ENCODE measurements around the gene ACBD7. TPM values are rescaled to one million over a fixed set of nuclear protein-coding genes. Genes with fewer than 3 reads are reported as not detected.
A peak's percentile ranks its signal among the peaks of the same experiment; 100 is the strongest.

Gene ACBD7
- total RNA-seq, 1 experiment from 2014 or later = 0.63 TPM

DNA sequence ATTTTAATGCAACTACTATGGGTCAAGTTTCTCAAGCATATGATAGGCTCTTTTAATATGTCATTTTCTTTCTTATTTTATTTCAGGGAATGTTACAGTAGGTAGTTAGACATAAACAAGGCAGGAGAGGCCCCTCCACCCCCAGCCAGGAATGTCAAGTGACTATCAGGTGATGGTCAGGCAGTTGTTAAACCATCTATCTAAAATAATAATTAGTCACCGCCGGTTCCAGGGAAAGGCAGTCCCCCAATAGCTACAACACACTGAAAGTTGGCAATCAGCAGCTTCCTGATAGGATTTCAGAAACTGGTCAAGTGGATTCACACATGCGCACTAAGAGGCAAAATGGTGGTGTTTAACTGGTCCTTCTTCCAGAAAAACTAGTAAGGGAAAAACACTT lies 35.5 kb downstream of the ACBD7 start:
- Mint-ChIP-seq H3K4me1 (ENCODE audit: insufficient read depth, unreplicated experiment) (no peaks in the 10 kb centered on the region), H3K4me3 (ENCODE audit: unreplicated experiment) (no peak overlapping the region), H3K27ac (ENCODE audit: low read depth, unreplicated experiment) (no peak overlapping the region), H3K36me3 (ENCODE audit: insufficient read depth, unreplicated experiment) (no peaks in the 10 kb centered on the region), H3K27me3 (ENCODE audit: insufficient read depth, unreplicated experiment) (no peaks in the 10 kb centered on the region), H3K9me3 (ENCODE audit: unreplicated experiment) (no peaks in the 10 kb centered on the region)
- ChIA-PET CTCF (interaction anchor here (0.6 kb wide), 1 partner anchor 21 kb away, joined by 3 read pairs; no protein-coding TSS in a partner anchor), POLR2A (interaction anchor here (0.7 kb wide), 1 partner anchor 175 kb away, joined by 3 read pairs; no protein-coding TSS in a partner anchor)
- TF ChIP-seq, protein P1, sequence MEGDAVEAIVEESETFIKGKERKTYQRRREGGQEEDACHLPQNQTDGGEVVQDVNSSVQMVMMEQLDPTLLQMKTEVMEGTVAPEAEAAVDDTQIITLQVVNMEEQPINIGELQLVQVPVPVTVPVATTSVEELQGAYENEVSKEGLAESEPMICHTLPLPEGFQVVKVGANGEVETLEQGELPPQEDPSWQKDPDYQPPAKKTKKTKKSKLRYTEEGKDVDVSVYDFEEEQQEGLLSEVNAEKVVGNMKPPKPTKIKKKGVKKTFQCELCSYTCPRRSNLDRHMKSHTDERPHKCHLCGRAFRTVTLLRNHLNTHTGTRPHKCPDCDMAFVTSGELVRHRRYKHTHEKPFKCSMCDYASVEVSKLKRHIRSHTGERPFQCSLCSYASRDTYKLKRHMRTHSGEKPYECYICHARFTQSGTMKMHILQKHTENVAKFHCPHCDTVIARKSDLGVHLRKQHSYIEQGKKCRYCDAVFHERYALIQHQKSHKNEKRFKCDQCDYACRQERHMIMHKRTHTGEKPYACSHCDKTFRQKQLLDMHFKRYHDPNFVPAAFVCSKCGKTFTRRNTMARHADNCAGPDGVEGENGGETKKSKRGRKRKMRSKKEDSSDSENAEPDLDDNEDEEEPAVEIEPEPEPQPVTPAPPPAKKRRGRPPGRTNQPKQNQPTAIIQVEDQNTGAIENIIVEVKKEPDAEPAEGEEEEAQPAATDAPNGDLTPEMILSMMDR (IDR thresholded peaks at IDR 0.05; ENCODE audit: unreplicated experiment) = no peak
- DNase-seq (ENCODE audit: unreplicated experiment) = no peak
- intact Hi-C loops (cut with micrococcal nuclease) = no loop called here
- BruUV-seq (replicated peaks) = no TSS peak

DNA sequence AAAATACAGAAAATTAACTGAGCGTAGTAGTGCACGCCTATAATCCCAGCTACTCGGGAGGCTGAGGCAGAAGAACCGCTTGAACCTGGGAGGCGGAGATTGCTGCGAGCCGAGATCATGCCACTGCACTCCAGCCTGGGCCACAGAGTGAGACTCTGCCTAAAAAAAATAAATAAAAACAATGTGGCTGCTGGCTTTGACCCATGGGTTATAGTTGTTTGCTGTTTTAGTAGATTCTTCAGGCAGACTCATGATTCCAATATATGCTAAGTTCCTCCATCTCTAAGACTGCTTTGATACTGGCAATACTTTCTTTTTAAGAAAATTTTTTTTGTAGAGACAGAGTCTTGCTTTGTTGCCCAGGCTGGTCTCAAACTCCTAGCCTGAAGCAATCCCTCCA lies 36.5 kb downstream of the ACBD7 start:
- H3K27ac Mint-ChIP-seq (ENCODE audit: low read depth, unreplicated experiment) = no peak overlapping the region
- ChIA-PET POLR2A (no interaction called here), CTCF (no interaction called here)
- no peak for DNase-seq (ENCODE audit: unreplicated experiment)
- intact Hi-C loops (cut with micrococcal nuclease) = no loop called here
- no peak overlapping the region for H3K4me3 Mint-ChIP-seq (ENCODE audit: unreplicated experiment)
- no peaks in the 10 kb centered on the region for H3K36me3 Mint-ChIP-seq (ENCODE audit: insufficient read depth, unreplicated experiment)
- peaks cover under 1% of the 10 kb centered on the region for H3K4me1 Mint-ChIP-seq (ENCODE audit: insufficient read depth, unreplicated experiment)
- TF ChIP-seq, protein P1 (IDR thresholded peaks at IDR 0.05; ENCODE audit: unreplicated experiment) = no peak
- no peaks in the 10 kb centered on the region for H3K9me3 Mint-ChIP-seq (ENCODE audit: unreplicated experiment)
- BruUV-seq (replicated peaks) = no TSS peak
- no peaks in the 10 kb centered on the region for H3K27me3 Mint-ChIP-seq (ENCODE audit: insufficient read depth, unreplicated experiment)

DNA sequence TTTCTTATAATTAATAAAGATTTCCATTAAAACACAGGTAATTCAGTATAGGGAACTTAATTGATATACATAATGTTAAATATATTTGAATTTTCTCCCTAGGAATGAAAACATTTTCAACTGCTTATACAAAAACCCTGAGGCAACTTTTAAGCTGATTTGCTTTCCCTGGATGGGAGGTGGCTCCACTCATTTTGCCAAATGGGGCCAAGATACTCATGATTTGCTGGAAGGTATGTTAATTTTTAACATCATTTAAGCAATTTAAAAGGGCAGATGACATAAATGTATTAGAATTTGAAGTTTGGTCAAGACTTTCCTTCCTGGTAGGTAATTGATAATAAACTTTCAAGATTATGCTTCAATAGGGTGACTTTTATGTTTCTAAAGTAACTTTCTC lies 39.0 kb downstream of the ACBD7 start:
- H3K27ac Mint-ChIP-seq (ENCODE audit: low read depth, unreplicated experiment) = no peak overlapping the region
- ChIA-PET POLR2A (interaction anchor here (0.7 to 1.4 kb wide), 3 partner anchors 10 to 64 kb away, joined by 3 read pairs; no protein-coding TSS in a partner anchor), CTCF (no interaction called here)
- no peaks in the 10 kb centered on the region for H3K36me3 Mint-ChIP-seq (ENCODE audit: insufficient read depth, unreplicated experiment)
- no peak for DNase-seq (ENCODE audit: unreplicated experiment)
- H3K4me1 Mint-ChIP-seq (ENCODE audit: insufficient read depth, unreplicated experiment) = peaks cover 17% of the 10 kb centered on the region
- intact Hi-C loops (cut with micrococcal nuclease) = no loop called here
- no peak overlapping the region for H3K4me3 Mint-ChIP-seq (ENCODE audit: unreplicated experiment)
- no TSS peak for BruUV-seq (replicated peaks)
- no peaks in the 10 kb centered on the region for H3K27me3 Mint-ChIP-seq (ENCODE audit: insufficient read depth, unreplicated experiment)
- H3K9me3 Mint-ChIP-seq (ENCODE audit: unreplicated experiment) = no peaks in the 10 kb centered on the region
- TF ChIP-seq, protein P1 (IDR thresholded peaks at IDR 0.05; ENCODE audit: unreplicated experiment) = no peak

DNA sequence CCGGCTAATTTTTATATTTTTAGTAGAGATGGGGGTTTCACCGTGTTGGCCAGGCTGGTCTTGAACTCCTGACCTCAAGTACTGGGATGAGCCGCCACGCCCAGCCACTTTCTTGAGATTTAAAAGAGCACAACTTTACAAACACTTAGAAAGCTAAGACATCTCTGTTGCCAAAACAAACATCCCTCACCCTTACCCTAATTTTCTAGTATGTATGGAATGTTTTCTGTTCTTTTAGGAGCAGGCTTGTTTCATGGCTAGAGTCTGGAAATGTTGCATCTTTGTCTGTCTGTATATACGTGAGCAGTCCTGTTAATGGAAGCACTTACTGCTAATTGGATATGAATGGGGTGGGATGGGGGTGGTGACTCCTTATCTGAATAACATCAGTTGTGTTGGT lies 42.0 kb downstream of the ACBD7 start:
- H3K4me3 Mint-ChIP-seq (ENCODE audit: unreplicated experiment) = no peak overlapping the region
- TF ChIP-seq, protein P1 (IDR thresholded peaks at IDR 0.05; ENCODE audit: unreplicated experiment) = no peak
- H3K4me1 Mint-ChIP-seq (ENCODE audit: insufficient read depth, unreplicated experiment) = peaks cover 23% of the 10 kb centered on the region
- H3K27ac Mint-ChIP-seq (ENCODE audit: low read depth, unreplicated experiment) = peak overlapping the region; percentile 41
- H3K36me3 Mint-ChIP-seq (ENCODE audit: insufficient read depth, unreplicated experiment) = no peaks in the 10 kb centered on the region
- H3K9me3 Mint-ChIP-seq (ENCODE audit: unreplicated experiment) = peaks cover 8% of the 10 kb centered on the region
- no peak for DNase-seq (ENCODE audit: unreplicated experiment)
- no peaks in the 10 kb centered on the region for H3K27me3 Mint-ChIP-seq (ENCODE audit: insufficient read depth, unreplicated experiment)
- POLR2A ChIA-PET = no interaction called here
- BruUV-seq (replicated peaks) = no TSS peak
- intact Hi-C loops (cut with micrococcal nuclease) = no loop called here
- CTCF ChIA-PET = interaction anchor here (1.2 kb wide), 1 partner anchor 48 kb away, joined by 3 read pairs; no protein-coding TSS in a partner anchor
